D341Med (cell line): ENCODE measurements around the gene ETDC.
"Not testable (repeated sequence)": the region's sequence is repeated elsewhere in the genome, so short reads cannot be mapped to it uniquely, and the experiment has no call there.

Source experiments
- DNase-seq: peaks from one replicate; pipeline ENCODE4 v3.0.0; 2012; ENCODE audit warnings: low spot score

Gene ETDC

DNA sequence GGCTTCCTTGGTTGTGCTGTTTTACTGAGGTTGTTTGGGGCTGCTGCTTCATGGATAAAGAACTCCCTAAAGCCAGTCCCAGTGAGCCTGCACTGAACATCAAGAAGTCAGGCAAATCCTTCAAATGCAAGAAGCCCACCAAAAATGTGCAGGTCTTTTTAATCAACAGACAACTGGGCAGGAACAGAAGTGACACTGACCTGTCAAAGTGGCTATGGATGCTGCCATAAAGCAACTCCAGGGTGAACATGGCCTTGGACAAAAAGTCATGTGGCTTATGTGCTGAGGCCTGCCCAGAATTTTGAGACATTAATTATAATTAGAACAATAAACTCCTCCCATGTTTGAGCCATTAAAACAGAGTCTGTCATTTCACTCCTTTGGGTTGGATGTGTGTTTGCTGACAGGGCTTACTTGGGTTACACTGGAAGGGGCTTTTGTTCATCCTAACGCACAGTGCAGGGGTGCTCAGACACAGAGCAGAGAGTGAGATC is at the start of gene ETDC:
ETDC (plus strand) TSS at position 51 of the 494 bp plus-strand sequence; CDS start at position 51, 0 bp downstream.
- no peak for DNase-seq

DNA sequence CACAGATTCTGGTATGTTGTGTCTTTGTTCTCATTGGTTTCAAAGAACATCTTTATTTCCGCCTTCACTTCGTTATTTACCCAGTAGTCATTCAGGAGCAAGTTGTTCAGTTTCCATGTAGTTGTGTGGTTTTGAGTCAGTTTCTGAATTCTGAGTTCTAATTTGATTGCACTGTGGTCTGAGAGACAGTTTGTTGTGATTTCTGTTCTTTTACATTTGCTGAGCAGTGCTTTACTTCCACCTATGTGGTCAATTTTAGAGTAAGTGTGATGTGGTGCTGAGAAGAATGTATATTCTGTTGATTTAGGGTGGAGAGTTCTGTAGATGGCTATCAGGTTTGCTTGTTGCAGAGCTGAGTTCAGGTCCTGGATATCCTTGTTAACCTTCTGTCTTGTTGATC is 48.3 kb upstream of the ETDC start:
- not testable (repeated sequence) for DNase-seq

DNA sequence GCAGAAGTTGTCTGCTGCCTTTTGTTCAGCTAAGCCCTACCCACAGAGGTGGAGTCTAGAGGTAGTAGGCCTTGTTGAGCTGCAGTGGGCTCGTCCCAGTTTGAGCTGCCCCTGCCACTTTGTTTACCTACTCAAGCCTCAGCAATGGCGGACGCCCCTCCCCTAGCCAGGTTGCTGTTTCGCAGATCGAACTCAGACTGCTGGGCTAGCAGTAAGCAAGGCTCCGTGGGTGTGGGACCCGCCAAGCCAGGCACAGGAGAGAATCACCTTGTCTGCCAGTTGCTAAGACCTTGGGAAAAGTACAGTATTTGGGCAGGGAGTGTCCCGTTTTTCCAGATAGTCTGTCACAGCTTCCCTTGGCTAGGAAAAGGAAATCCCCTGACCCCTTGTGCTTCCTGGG is 45.9 kb upstream of the ETDC start:
- DNase-seq = not testable (repeated sequence)

DNA sequence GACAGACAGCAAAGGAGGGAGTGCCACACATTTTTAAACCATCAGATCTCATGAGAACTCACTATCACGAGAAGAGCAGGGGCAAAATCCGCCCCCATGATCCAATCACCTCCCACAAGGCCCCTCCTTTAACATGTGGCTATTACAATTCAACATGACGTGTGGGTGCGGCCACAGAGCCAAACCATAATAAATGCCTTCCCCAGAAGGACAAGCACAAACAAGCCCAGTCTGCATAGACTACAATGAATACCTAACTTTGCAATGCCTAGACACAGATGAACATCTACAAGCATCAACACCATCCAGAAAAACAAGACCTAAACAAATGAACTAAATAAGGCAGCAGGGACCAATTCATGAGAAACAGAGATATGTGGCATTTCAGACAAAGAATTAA is 45.1 kb upstream of the ETDC start:
- no peak for DNase-seq

DNA sequence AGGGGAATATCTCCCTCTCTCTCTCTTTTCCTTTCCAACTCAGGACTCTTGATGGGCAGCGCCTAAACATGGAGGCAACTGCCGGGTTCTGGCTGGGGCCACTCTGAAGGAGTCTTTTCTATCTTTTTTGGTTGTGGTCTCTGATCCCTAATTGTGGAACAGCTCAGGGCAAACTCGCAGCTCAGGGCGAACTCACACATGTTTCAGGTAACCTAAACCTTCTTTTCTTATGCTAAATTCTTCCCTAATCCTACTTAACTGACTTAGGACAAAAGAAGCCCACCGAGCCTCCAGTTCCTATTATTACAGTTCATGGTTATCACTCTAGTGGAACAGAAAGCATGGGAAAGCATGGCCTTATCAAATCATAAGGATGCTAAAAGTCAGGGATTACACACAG is 36.1 kb upstream of the ETDC start:
- DNase-seq = no peak

DNA sequence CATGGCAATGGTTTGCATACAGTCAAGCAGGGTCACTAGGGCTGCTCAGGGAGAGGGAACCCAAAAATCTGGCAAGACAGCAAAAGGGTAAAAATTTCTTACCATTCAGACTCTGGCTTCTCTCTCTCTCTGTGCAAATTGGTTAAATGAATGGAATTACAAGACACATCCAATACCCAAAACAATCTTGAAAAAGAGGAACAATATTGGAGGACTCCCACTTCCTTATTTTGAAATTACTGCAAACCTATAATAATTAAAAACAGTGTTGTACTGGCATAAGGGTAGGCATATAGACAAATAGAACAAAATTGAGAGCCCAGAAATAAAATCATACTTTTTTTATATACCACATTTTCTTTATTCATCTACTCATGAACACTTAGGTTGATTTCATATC is 33.3 kb upstream of the ETDC start:
- no peak for DNase-seq

DNA sequence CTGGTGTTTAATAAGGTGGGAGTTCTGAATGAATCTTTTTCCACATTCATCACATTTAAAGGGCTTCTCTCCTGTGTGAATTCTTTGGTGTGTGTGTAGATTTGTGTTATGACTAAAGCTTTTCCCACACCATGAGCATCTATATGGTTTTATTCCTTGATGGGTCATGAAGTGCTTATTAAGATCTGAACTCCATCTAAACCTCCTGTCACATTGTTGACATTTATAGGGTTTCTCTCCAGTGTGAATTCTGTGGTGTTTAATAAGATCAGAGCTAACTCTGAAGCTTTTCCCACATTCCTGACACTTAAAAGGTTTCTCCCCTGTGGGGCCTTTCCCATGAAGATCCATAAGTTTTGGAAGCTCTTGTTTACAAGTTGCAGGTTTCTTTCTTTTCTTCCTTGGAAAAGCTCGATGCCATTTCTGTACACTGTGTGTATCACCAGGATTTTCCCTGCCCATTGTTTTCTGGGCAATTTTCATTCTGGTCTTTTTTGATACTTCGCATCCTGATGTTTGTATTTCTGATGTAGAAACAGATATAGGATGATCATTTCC is 21.9 kb upstream of the ETDC start:
- no peak for DNase-seq

DNA sequence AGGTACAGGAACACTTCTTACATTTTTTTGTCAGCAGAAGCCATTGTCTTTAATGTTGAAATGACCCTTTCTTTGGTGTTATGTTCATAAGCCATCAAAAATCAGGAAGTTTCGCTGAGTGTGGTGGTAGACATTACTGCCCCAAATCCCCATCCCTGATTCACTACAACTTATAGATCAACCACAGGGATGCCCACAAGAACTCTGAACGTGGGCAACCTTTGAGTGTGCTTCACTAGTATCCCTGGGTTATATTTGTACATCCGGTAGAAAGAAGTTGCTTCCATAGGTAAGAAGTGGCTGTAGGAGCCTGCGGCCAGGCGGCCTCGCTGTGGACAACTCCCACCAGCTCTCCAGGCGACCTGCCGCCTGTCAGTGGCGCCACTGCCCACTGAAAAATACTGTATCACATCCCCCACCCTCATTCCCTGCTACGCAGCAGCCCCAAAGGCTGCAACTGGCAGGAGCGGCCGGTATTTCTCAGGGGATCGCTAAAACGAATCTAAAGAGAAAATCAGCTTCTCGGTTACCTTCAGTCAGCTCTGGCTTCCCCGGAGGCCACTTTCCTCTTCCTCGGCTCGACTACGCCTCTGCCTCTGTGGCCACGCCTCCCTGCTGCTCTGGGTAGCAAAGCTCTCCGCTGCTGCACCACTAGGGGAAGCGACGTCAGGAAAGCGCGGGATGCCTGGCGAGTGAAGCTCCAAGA is 13.9 kb upstream of the ETDC start:
- DNase-seq = no peak

DNA sequence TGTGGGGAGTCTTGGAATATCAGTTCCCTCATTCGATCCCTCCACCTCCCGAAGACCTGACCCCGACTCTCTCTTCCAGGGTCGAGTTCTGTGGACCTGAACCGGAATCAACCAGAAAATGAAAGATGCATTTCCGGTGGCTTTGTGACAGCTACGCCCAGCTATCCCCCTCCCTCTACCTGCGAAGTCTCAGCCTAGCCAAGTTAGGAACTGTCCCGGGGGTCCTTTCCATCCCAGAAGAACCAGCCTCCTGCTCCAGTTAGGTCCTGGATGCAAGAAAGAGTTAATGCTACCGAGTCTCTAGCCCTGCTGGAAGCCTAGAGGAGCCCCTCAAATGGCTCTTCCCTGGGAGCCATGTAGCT is 13.4 kb upstream of the ETDC start:
- no peak for DNase-seq

DNA sequence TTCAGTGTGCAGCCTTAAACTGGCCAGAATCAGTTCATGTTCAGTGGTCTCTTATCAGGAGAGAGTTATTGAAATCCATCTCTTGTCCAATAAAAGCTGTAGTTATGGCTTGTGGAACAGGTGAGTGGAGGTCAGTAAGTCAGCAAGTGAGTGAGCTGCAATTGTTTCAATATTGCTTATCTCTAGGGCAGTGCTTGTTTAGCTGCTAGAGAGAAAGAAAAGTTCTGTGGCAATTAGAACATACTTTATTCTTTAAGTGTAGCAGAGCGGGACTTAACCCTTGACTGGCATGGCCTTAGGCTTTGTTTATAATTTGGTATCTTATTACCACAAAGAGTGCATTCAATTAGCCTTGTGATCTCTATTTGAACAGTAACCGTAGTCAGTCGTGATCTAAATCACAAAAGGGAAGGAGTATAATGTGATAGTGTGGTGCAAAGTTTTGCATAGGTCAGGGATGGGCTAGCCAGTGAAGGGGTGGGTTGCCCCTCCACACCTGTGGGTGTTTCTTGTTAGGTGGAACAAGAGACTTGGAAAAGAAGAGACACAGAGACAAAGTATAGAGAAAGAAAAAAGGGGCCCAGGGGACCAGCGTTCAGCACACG is 6.9 kb upstream of the ETDC start:
- DNase-seq = no peak

DNA sequence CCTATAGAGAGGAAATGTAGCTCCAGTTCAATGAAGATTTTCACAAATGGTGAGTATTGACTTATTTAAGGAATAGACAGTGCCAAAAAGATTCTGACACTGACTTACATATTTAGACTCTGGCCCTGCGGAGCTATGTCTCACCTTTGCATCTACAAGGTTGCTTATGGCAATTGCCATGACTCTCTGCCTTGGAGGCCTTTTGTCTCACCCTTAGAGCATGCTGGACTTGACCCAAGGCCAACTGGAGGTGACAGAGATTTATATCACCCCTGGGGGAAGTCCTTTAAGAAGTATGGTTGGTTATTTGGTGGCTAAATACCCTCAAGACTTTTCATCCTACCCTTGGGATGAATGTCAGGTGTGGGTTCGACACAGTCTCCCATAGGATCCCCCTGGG is 4.5 kb upstream of the ETDC start:
- no peak for DNase-seq

DNA sequence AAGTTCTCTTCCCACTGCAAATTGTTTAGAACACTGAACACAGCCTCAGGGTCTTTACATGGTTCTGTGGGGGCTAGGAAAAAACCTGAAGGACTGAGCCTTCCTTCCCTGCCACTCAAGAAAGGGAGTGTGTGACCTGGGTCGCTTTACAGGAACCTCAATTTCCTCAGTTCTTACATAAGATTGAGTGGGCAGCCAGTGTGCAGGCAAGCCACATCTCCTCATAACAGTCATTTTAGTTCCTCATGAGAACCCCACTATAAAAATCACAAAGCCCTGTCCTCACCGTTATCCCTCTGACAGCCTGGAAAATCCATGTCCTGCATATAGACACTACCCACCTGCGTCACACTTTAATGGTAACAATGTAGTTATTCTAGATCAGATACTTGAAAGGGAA is 2.1 kb upstream of the ETDC start:
- no peak for DNase-seq

DNA sequence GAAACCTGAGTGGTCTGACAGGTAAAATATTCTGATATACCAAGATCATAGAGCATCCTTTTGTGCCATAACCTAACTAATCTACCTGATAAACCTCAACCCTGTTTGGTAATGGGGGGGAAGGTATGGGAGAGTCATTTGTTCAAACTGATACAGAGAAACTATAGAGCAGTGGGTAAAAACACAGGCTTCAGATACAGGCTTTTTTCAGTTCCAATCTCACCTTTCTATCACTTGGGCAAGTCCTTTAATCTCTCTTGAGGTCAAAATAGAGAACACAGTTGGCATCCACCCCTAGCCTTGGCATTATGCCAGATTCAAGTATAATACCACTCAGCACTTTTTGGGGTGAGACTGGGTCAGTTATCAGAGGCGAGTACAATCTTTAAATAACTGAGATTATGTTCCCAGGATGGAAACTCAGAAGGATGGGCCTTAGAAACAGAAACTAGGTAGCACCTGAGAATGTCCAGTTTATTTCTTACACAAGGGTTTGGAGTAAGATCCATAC is 880 bp upstream of the ETDC start:
- DNase-seq = no peak

DNA sequence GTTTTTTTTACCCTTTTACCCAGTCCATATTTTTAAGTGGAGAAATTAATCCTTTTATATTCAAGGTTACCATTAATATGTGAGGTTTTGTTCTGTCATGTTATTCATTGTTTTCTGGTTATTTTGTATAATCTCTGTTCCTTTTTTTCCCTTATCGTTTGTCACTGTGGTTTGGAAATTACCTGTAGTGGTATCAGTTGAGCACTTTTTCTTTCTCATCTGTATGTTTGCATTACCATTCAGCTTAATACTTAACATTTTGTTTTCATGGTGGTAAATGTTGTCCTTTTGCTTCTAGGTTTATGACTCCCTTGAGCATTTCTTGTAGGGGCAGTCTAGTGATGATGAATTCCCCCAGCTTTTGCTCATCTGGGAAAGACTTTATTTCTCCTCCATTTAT is 6.6 kb downstream of the ETDC start:
- DNase-seq = no peak

DNA sequence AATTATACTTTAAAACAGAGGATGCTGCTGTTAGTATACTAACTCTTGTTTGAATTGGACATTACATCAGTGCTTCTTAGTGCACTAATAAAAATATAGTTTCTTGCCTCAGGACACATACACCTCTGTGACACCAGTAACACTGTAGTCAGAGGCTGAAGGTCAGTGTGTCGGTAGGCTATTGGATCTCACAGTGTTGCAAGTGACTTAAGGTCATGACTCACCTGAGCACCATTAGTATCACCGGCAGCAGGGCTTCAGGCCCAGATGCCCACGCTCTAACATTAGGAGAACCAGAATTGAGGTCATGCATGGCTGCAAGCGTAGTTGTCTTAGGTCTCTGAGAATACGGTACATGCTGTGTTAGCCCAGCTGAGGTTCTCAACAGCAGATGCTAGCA is 15.2 kb downstream of the ETDC start:
- no peak for DNase-seq

DNA sequence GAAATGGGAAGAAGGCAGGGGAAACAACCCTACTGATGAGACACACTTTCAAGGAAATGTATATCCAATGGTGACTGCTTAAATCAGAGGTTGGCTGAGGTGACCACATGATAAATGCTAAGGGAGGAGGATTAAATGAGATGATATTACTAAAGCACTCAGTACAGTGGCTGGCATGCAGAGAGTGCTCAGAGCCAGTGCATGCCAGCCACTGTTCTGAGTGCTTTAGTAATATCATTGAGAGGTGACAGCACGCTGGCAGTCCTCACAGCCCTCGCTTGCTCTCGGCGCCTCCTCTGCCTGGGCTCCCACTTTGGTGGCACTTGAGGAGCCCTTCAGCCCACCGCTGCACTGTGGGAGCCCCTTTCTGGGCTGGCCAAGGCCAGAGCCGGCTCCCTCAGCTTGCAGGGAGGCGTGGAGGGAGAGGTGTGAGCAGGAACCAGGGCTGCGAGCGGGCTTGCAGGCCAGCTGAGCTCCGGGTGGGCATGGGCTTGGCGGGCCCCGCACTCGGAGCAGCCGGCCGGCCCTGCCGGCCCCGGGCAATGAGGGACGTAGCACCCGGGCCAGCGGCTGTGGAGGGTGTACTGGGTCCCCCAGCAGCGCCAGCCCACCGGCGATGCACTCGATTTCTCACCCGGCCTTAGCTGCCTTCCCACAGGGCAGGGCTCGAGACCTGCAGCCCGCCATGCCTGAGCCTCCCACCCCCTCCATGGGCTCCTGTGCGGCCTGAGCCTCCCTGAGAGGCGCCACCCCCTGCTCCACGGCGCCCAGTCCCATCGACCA is 15.9 kb downstream of the ETDC start:
- DNase-seq = not testable (repeated sequence)

DNA sequence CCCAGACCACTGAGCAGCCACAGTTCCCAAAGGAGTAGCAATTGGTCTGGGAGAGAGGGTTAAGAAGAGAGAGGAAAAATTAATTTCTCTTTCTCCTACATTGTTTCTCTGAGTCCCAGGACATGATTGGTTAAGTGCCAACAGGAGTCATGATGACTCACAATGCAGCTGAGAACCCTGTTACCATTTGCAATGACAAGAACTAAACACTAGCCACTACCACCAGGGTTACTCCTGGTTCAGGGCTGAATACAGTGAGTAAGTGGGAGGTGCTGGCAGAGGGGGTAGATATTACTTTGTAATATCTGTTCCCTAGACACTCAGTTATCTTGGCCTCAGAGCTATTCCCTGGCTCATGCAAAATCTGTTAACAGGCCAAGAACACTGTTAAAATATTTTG is 18.0 kb downstream of the ETDC start:
- no peak for DNase-seq

DNA sequence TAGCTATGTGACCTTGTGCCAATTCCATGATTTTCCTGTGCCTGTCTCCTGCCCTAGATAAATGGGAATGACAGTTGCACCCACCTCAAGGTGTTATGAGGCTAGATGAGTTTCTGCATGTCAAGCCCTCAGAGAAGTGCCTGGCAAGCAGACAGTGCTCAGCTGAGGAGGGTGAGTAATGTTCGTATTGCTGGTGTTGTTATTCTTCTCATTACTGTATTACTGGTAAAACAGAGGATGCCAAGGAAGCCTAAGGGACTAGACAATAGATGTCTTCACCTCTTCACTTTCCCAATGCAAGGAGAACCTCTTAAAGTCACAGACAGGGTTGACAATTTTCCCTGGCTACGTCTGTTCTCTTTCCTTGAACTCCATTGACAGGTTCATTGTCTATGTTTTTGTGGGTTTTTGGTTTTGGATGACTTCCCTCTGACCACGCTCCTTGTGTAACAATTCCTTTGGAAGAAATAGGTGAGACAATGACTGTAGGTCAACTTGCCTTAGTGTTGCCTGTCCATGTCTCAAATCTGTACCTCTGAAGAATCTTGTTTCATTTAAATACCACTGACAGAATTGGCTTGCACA is 19.2 kb downstream of the ETDC start:
- no peak for DNase-seq

DNA sequence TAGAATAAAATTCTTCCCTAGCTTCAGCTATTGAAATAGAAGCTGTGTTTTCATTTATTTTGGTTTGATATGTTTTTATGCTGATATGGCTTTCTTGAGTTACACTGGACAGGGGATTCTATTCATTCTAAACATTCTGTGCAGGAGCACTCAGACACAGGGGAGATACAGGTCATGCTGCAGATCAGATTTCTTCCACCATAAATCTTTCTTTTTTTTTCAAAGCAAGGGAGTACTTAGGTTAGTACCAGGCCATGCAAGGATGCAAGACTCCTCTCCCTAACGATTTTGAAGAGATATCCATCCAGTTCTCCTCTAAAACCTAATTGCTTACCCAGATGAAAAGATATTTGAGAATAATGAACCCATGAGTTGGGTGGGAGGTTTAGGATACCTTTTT is 21.4 kb downstream of the ETDC start:
- DNase-seq = no peak

DNA sequence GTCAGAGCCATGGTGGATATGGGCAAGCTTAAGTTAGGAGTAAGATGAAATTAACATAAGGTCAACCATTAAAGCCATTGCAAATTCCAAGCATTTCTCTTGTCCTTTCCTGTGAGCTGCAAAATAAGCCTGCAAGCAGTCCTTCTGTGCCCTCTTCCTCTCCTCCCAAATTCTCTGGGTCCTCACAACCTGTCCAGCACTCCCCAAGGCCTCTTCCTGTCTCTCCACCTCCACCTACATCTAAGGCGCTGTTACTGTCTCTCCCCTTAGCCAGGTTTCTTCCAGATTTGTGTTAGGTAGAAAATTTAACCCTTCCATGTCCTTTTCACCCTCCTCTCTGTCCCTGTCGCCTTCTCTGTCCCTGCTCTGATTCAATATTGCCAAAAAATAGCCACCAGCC is 22.2 kb downstream of the ETDC start:
- DNase-seq = no peak

DNA sequence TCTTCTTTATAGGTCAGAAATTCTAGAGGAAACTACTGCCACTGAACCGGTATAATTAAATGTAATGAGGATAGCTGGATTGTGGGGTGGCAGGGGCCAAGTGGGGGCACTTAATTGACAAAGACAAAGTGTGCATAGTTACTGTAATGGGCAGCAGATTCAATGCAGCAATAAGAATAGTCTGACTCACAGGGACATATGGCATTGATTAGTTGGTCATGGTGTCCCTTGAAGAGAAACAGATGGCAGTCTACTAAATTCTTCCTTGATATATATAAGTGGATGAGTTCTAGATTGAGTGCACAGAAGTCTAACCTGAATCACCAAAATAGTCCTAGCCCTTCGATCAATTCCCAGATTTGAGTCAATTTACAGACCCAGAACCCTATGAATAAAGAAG is 31.6 kb downstream of the ETDC start:
- no peak for DNase-seq

DNA sequence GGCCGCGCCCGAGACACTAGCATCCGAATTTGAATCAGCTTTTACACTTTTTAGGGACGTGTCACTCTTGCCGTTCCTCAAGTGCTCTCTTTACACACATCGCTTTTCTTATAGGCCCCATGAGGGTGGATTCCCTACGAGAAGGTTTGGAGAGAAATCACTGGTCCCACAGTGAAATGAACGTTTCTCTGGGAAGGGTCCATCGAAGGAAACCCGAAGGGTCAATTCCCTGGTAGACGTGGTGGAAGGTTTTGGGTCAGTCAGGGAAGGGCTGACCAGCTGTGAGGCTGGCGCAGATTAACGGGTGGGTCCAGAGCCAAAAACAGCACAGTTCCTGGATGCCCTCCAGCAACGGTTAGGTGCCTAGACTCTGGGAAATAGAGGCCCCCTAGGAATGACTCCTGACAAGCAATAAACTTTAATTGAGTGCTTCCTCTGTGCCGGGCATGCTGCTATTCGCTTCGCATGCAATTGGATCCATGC is 35.9 kb downstream of the ETDC start:
- DNase-seq = peak; percentile 14
